Measurements from ENCODE around the gene CENPO. TPM values are rescaled to one million over a fixed set of nuclear protein-coding genes. Genes with fewer than 3 reads are reported as not detected.

Gene CENPO
- total and polyA plus RNA-seq, 2 donors (not counting 3 experiments of a cell fraction or from before 2014, with no cell fraction given): 26.8 to 45.3 TPM

DNA sequence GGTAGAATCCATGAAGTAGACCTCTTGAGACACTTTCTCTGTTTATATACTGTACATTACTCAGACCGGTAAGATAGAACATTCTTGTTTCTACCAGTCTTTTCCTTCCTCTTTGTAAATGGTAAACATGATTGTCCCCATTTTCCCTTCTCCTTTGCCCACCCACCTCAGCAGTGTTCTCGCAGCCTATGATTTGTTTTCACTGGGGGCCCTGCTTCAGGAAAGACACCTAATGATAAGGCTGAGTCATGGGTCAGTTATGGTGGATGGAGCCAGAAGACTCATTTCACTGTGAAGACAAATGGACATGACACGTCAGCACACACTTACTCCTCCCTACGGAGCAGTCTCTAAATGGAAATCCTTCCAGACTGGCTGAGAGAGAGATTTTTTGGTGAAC, 23.7 kb downstream of the CENPO start:
- Histone ChIP-seq H3K27me3 (ENCODE audit: control insufficient read depth in 2 of 2, insufficient read depth in 2 of 2, low read length in 2 of 2) (no peaks in the 10 kb centered on the region), H3K36me3 (ENCODE audit: control insufficient read depth in 2 of 2, extremely low read depth in 1 of 2, insufficient read depth in 2 of 2, low read length in 2 of 2) (peaks cover 14 to 19% of the 10 kb centered on the region in 2 experiments), H2AFZ (ENCODE audit: low read depth, low read length) (no peak overlapping the region), H3K9me1 (replicated peaks; ENCODE audit: control insufficient read depth, extremely low read depth, insufficient read depth, low read length) (no peaks in the 10 kb centered on the region), H3K9me3 (replicated peaks; ENCODE audit: control insufficient read depth, insufficient read depth, low read length) (no peaks in the 10 kb centered on the region), H4K20me1 (replicated peaks; ENCODE audit: control insufficient read depth, extremely low read depth, insufficient read depth, low read length) (no peaks in the 10 kb centered on the region), H3K4me3 (replicated peaks in 1 of 3; ENCODE audit: insufficient read depth in 1 of 3, low read depth in 1 of 3, low read length in 3 of 3) (no peak overlapping the region), H3K4me1 (ENCODE audit: control insufficient read depth, extremely low read depth, insufficient read depth, low read length) (peaks cover 19% of the 10 kb centered on the region), H3K27ac (ENCODE audit: insufficient read depth, low read depth, low read length) (peak overlapping the region; percentile 74), H3K79me2 (ENCODE audit: control insufficient read depth, insufficient read depth, low read length) (peaks cover 30% of the 10 kb centered on the region), H3K4me2 (ENCODE audit: insufficient read depth, low read length) (peak overlapping the region; percentile 52), H3K9ac (replicated peaks; ENCODE audit: extremely low read depth, insufficient read depth, low read length) (peak overlapping the region; percentile 32)
- DNase-seq (ENCODE audit: low read depth, low spot score): peak; percentile 87
- intact Hi-C loops (cut with micrococcal nuclease): loop anchor here (1.0 kb wide), 1 partner anchor 8 kb away; no protein-coding TSS in a partner anchor
- no TSS peak for BruUV-seq (replicated peaks)
- TF ChIP-seq, protein P1, sequence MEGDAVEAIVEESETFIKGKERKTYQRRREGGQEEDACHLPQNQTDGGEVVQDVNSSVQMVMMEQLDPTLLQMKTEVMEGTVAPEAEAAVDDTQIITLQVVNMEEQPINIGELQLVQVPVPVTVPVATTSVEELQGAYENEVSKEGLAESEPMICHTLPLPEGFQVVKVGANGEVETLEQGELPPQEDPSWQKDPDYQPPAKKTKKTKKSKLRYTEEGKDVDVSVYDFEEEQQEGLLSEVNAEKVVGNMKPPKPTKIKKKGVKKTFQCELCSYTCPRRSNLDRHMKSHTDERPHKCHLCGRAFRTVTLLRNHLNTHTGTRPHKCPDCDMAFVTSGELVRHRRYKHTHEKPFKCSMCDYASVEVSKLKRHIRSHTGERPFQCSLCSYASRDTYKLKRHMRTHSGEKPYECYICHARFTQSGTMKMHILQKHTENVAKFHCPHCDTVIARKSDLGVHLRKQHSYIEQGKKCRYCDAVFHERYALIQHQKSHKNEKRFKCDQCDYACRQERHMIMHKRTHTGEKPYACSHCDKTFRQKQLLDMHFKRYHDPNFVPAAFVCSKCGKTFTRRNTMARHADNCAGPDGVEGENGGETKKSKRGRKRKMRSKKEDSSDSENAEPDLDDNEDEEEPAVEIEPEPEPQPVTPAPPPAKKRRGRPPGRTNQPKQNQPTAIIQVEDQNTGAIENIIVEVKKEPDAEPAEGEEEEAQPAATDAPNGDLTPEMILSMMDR (IDR thresholded peaks at IDR 0.05; ENCODE audit: extremely low read depth in 1 of 2, insufficient read depth in 1 of 2, low read depth in 1 of 2, low read length in 2 of 2): no peak
- TF ChIP-seq POLR2A (IDR thresholded peaks at IDR 0.05; ENCODE audit: low read depth, low read length) (no peak), MYC (IDR thresholded peaks at IDR 0.05; ENCODE audit: low read depth, low read length) (no peak), GATA2 (IDR thresholded peaks at IDR 0.05; ENCODE audit: insufficient read depth, insufficient read length, low read depth, low read length) (peak; percentile 80), EZH2 (IDR thresholded peaks at IDR 0.05; ENCODE audit: borderline replicate concordance, low read depth, low read length, severe bottlenecking) (no peak), FOS (IDR thresholded peaks at IDR 0.05; ENCODE audit: borderline replicate concordance, insufficient read depth, low read length) (peak; percentile 91), JUN (IDR thresholded peaks at IDR 0.05; ENCODE audit: borderline replicate concordance, insufficient read depth, insufficient read length, low read depth) (peak; percentile 75), POLR2AphosphoS5 (IDR thresholded peaks at IDR 0.05; ENCODE audit: insufficient read depth, low read depth, low read length) (peak; percentile 20)
- TF ChIP-seq, protein P2, sequence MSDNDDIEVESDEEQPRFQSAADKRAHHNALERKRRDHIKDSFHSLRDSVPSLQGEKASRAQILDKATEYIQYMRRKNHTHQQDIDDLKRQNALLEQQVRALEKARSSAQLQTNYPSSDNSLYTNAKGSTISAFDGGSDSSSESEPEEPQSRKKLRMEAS (IDR thresholded peaks at IDR 0.05; ENCODE audit: insufficient read depth, insufficient read length): no peak
- POLR2A ChIA-PET: no interaction called here
- CTCF ChIA-PET: interaction anchor here (0.8 to 2.6 kb wide), 2 partner anchors 10 to 383 kb away, joined by 5 to 18 read pairs; no protein-coding TSS in a partner anchor
- dilution Hi-C loops (cut with MboI; ENCODE audit: extremely low pct_ligation_motif_present, low sequenced_read_pairs): no loop called here
- peak; percentile 97 for FAIRE-seq

Measured in endothelial cell of umbilical vein (primary cell).